Activated naive CD4-positive, alpha-beta T cell treated with anti-CD3 and anti-CD28 coated beads, Interleukin-2, amount 50 U/mL, for 72 hours (primary cell): ENCODE measurements around the gene CD59. TPM values are rescaled to one million over a fixed set of nuclear protein-coding genes. Genes with fewer than 3 reads are reported as not detected.
"Not testable (repeated sequence)": the region's sequence is repeated elsewhere in the genome, so short reads cannot be mapped to it uniquely, and the experiment has no call there.

ENCODE experiments used
- ATAC-seq, 2 donors: fragments of 150-1000 bp; cut with Tn5 transposase; 2 replicates each; pipeline ENCODE4 v1.10.0; 2021; ENCODE audit warnings: mild to moderate bottlenecking in 2 of 2, moderate library complexity in 2 of 2
- DNase-seq, 2 donors: peaks; one replicate each; pipeline ENCODE4 v3.0.0; 2021 to 2022; ENCODE audit warnings: low spot score in 2 of 2
- H3K27ac Mint-ChIP-seq, 2 donors: one replicate each; pipeline ENCODE4 v1.8.0; 2022; ENCODE audit warnings: mild to moderate bottlenecking in 2 of 2, mixed read lengths in 2 of 2
- H3K36me3 Mint-ChIP-seq, 2 donors: one replicate each; pipeline ENCODE4 v1.8.0; 2022; ENCODE audit warnings: mixed read lengths in 2 of 2
- H3K9me3 Mint-ChIP-seq, 2 donors: one replicate each; pipeline ENCODE4 v1.8.0; 2022; ENCODE audit warnings: mixed read lengths in 2 of 2
- total RNA-seq, 2 donors: library from RNA; stranded (reverse); gene quantifications; one replicate each; pipeline ENCODE4 v1.2.3, GENCODE V29; 2022

CD59 gene
- total RNA-seq, 2 donors from 2014 or later: 41.9 to 61.7 TPM

GRCh38 chr11:33668951-33669596 is 67.1 kb downstream of the CD59 start:
- Mint-ChIP-seq H3K36me3 (no peaks in the 10 kb centered on the region), H3K27ac (no peak overlapping the region), H3K9me3 (no peaks in the 10 kb centered on the region)
- ATAC-seq (no peak), DNase-seq (no peak)

GRCh38 chr11:33668468-33668825 is 67.8 kb downstream of the CD59 start:
- Mint-ChIP-seq H3K9me3 (no peaks in the 10 kb centered on the region), H3K27ac (no peak overlapping the region), H3K36me3 (no peaks in the 10 kb centered on the region)
- no peak for DNase-seq
- ATAC-seq: no peak

GRCh38 chr11:33667819-33668467 is 68.3 kb downstream of the CD59 start:
- Mint-ChIP-seq H3K9me3 (no peaks in the 10 kb centered on the region), H3K27ac (no peak overlapping the region), H3K36me3 (no peaks in the 10 kb centered on the region)
- no peak for ATAC-seq
- no peak for DNase-seq

GRCh38 chr11:33665350-33666106 is 70.7 kb downstream of the CD59 start:
- H3K36me3 Mint-ChIP-seq: no peaks in the 10 kb centered on the region
- H3K27ac Mint-ChIP-seq: no peak overlapping the region
- H3K9me3 Mint-ChIP-seq: no peaks in the 10 kb centered on the region
- DNase-seq: no peak
- no peak for ATAC-seq

- DNase-seq: no peak
- no peak for ATAC-seq
- Mint-ChIP-seq H3K36me3 (no peaks in the 10 kb centered on the region), H3K9me3 (no peaks in the 10 kb centered on the region), H3K27ac (no peak overlapping the region)
Observed at GRCh38 chr11:33664827-33665226, 71.4 kb downstream of the CD59 start.

GRCh38 chr11:33664166-33664565 is 72.1 kb downstream of the CD59 start:
- Mint-ChIP-seq H3K27ac (no peak overlapping the region), H3K36me3 (no peaks in the 10 kb centered on the region)
- DNase-seq: no peak

GRCh38 chr11:33663121-33663520 is 73.1 kb downstream of the CD59 start:
- no peak for DNase-seq
- H3K9me3 Mint-ChIP-seq: no peaks in the 10 kb centered on the region
- ATAC-seq: no peak
- no peak overlapping the region for H3K27ac Mint-ChIP-seq
- H3K36me3 Mint-ChIP-seq: no peaks in the 10 kb centered on the region

More at GRCh38 chr11:33664166-33664565, 72.1 kb downstream of the CD59 start:
- ATAC-seq: no peak
- H3K9me3 Mint-ChIP-seq: no peaks in the 10 kb centered on the region

GRCh38 chr11:33661526-33661925 is 74.7 kb downstream of the CD59 start:
- not testable (repeated sequence) for H3K9me3 Mint-ChIP-seq, ATAC-seq, H3K27ac Mint-ChIP-seq, DNase-seq, H3K36me3 Mint-ChIP-seq

GRCh38 chr11:33660962-33661361 is 75.3 kb downstream of the CD59 start:
- no peak for ATAC-seq
- Mint-ChIP-seq H3K27ac (no peak overlapping the region), H3K9me3 (no peaks in the 10 kb centered on the region), H3K36me3 (no peaks in the 10 kb centered on the region)
- no peak for DNase-seq

- DNase-seq: no peak
- no peaks in the 10 kb centered on the region for H3K36me3 Mint-ChIP-seq
Observed at GRCh38 chr11:33659370-33660139, 76.7 kb downstream of the CD59 start.

GRCh38 chr11:33658195-33658900 is 77.9 kb downstream of the CD59 start:
- Mint-ChIP-seq H3K36me3 (no peaks in the 10 kb centered on the region), H3K9me3 (no peaks in the 10 kb centered on the region), H3K27ac (no peak overlapping the region)
- DNase-seq: no peak
- ATAC-seq: no peak

More at GRCh38 chr11:33659370-33660139, 76.7 kb downstream of the CD59 start:
- no peak overlapping the region for H3K27ac Mint-ChIP-seq
- no peak for ATAC-seq
- H3K9me3 Mint-ChIP-seq: no peaks in the 10 kb centered on the region

GRCh38 chr11:33657757-33658156 is 78.5 kb downstream of the CD59 start:
- no peaks in the 10 kb centered on the region for H3K36me3 Mint-ChIP-seq
- DNase-seq: no peak
- H3K9me3 Mint-ChIP-seq: no peaks in the 10 kb centered on the region
- ATAC-seq: no peak
- no peak overlapping the region for H3K27ac Mint-ChIP-seq

GRCh38 chr11:33656768-33657167 is 79.5 kb downstream of the CD59 start:
- Mint-ChIP-seq H3K27ac (no peak overlapping the region), H3K36me3 (no peaks in the 10 kb centered on the region), H3K9me3 (no peaks in the 10 kb centered on the region)
- no peak for ATAC-seq
- no peak for DNase-seq

GRCh38 chr11:33655842-33656600 is 80.2 kb downstream of the CD59 start:
- Mint-ChIP-seq H3K36me3 (no peaks in the 10 kb centered on the region), H3K9me3 (no peaks in the 10 kb centered on the region), H3K27ac (no peak overlapping the region)
- ATAC-seq (no peak), DNase-seq (no peak)

- ATAC-seq (no peak), DNase-seq (no peak)
- H3K27ac Mint-ChIP-seq: no peak overlapping the region
- no peaks in the 10 kb centered on the region for H3K36me3 Mint-ChIP-seq
- H3K9me3 Mint-ChIP-seq: no peaks in the 10 kb centered on the region
Observed at GRCh38 chr11:33654594-33654993, 81.6 kb downstream of the CD59 start.
